SKM-1 treated with dmso at 0.1 percent for 144 hours (cell line): ENCODE results near the gene SEC61G.

Source experiments
- DNase-seq: peaks from one replicate; lab custom pipeline; 2025; ENCODE audit not compliant: unreplicated experiment; lab: John Stamatoyannopoulos, UW

SEC61G gene

GRCh38 chr7:54758702-54759592 lies at the start of gene SEC61G:
SEC61G (minus strand) TSS chr7:54759211; CDS start chr7:54757588, 1,623 bp downstream.
- DNase-seq: peak; percentile 94

GRCh38 chr7:54802841-54803240 lies 43.8 kb upstream of the SEC61G start:
- no peak for DNase-seq

- no peak for DNase-seq
Observed at GRCh38 chr7:54802114-54802513, 43.1 kb upstream of the SEC61G start.

- no peak for DNase-seq
Observed at GRCh38 chr7:54799792-54800191, 40.8 kb upstream of the SEC61G start.

- no peak for DNase-seq
Observed at GRCh38 chr7:54798530-54798929, 39.5 kb upstream of the SEC61G start.

- DNase-seq: no peak
Observed at GRCh38 chr7:54796853-54797252, 37.8 kb upstream of the SEC61G start.

- DNase-seq: no peak
Observed at GRCh38 chr7:54796150-54796549, 37.1 kb upstream of the SEC61G start.

- DNase-seq: no peak
Observed at GRCh38 chr7:54792383-54792782, 33.4 kb upstream of the SEC61G start.

- peak; percentile 35 for DNase-seq
Observed at GRCh38 chr7:54788664-54789063, 29.7 kb upstream of the SEC61G start.

GRCh38 chr7:54785261-54785660 lies 26.2 kb upstream of the SEC61G start:
- DNase-seq: no peak

GRCh38 chr7:54783952-54784351 lies 24.9 kb upstream of the SEC61G start:
- DNase-seq: no peak

GRCh38 chr7:54782829-54783228 lies 23.8 kb upstream of the SEC61G start:
- no peak for DNase-seq

- no peak for DNase-seq
Observed at GRCh38 chr7:54782314-54782713, 23.3 kb upstream of the SEC61G start.

GRCh38 chr7:54781134-54781920 lies 22.3 kb upstream of the SEC61G start:
- no peak for DNase-seq

GRCh38 chr7:54780490-54780889 lies 21.5 kb upstream of the SEC61G start:
- DNase-seq: no peak

- no peak for DNase-seq
Observed at GRCh38 chr7:54778696-54779540, 19.9 kb upstream of the SEC61G start.

GRCh38 chr7:54778166-54778565 lies 19.2 kb upstream of the SEC61G start:
- DNase-seq: no peak

- DNase-seq: no peak
Observed at GRCh38 chr7:54774785-54775740, 16.1 kb upstream of the SEC61G start.

GRCh38 chr7:54773472-54774399 lies 14.7 kb upstream of the SEC61G start:
- DNase-seq: peak; percentile 54
